ENCODE results near the gene NEMP1. TPM values are rescaled to one million over a fixed set of nuclear protein-coding genes. Genes with fewer than 3 reads are reported as not detected.
A peak's percentile ranks its signal among the peaks of the same experiment; 100 is the strongest.
"Not testable (repeated sequence)": the region's sequence is repeated elsewhere in the genome, so short reads cannot be mapped to it uniquely, and the experiment has no call there.

The NEMP1 gene
- total RNA-seq, 4 donors from 2014 or later = 8.3 to 11.8 (median 10.0) TPM

DNA sequence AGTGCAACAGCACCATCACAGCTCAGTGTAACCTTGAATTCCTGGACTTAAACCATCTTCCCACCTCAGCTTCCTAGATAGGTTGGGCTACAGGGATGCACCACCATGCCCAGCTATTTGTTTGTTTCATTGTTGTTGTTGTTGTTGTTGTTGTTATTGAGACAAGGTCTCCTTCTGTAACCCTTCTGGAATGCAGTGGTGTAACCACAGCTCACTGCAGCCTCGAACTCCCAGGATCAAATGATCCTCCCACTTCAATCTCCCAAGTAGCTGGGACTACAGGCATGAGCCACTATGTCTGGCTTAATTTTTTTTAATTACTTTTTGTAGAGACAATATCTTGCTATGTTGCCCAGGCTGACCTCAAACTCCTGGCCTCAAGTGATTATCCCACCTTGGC, 1.2 kb upstream of the NEMP1 start:
- intact Hi-C loops (cut with DNase I) = no loop called here
- no peaks in the 10 kb centered on the region for H3K27me3 ChIP-seq
- WGBS = 57% methylated on average over 1 of the region's 1 CpG
- TF ChIP-seq POLR2A (IDR thresholded peaks at IDR 0.05; ENCODE audit: low read depth) = no peak
- no peak for TF ChIP-seq CTCF (IDR thresholded peaks at IDR 0.05)
- TF ChIP-seq EP300 (IDR thresholded peaks at IDR 0.05) = no peak
- TF ChIP-seq POLR2AphosphoS5 (IDR thresholded peaks at IDR 0.05) = no peak
- H3K27ac ChIP-seq (replicated peaks in 1 of 4) = peak overlapping the region; percentile 85 to 87 (median 85)
- H3K9me3 ChIP-seq = no peaks in the 10 kb centered on the region
- peaks cover 12 to 22% (median 19%) of the 10 kb centered on the region in 4 donors for H3K4me1 ChIP-seq
- DNase-seq (ENCODE audit: extremely low spot score) = no peak
- H3K36me3 ChIP-seq = peaks cover 0 to 7% (median 2%) of the 10 kb centered on the region in 4 donors
- no peak overlapping the region for H3K4me3 ChIP-seq

GRCh38 chr12:57073566-57074450, 4.8 kb downstream of the NEMP1 start:
- H3K36me3 ChIP-seq = peaks cover 0 to 25% (median 18%) of the 10 kb centered on the region in 4 donors
- peak overlapping the region; percentile 70 to 78 (median 76) for H3K27ac ChIP-seq (replicated peaks in 1 of 4)
- DNase-seq (ENCODE audit: extremely low spot score); intact Hi-C loops (cut with DNase I); H3K9me3 ChIP-seq; H3K27me3 ChIP-seq: not testable (repeated sequence)
- peaks cover 7 to 43% (median 40%) of the 10 kb centered on the region in 4 donors for H3K4me1 ChIP-seq
- 91% methylated on average over 6 of the region's 6 CpGs for WGBS
- peak overlapping the region in 2 of 4 donors; percentile 23 to 36 for H3K4me3 ChIP-seq

DNA sequence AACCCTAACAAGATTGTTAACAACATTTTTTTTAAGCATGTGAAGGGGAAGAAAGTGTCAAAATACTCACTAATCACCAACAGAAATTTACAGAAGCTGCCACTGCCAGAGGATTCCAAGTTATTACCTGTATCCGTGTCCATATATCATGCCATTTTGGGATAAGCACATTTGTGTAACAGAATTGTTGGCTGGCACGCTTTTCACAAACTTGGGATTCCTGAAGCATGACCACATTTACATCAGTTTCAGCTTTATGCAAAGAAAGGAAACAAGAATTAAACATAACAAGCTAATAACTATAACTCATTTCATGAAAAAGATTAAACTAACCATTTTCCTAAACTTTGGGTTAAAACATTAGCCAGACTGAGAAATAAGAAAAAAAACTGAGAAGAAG, 5.9 kb downstream of the NEMP1 start:
- H3K27me3 ChIP-seq = no peaks in the 10 kb centered on the region
- WGBS = 45% methylated on average over 2 of the region's 2 CpGs
- peaks cover 0 to 37% (median 26%) of the 10 kb centered on the region in 4 donors for H3K36me3 ChIP-seq
- intact Hi-C loops (cut with DNase I) = no loop called here
- peaks cover 1 to 37% (median 32%) of the 10 kb centered on the region in 4 donors for H3K4me1 ChIP-seq
- no peak for DNase-seq (ENCODE audit: extremely low spot score)
- peak overlapping the region in 3 of 4 donors; percentile 15 to 36 (median 23) for H3K4me3 ChIP-seq
- TF ChIP-seq POLR2A (IDR thresholded peaks at IDR 0.05; ENCODE audit: low read depth) (no peak), POLR2AphosphoS5 (IDR thresholded peaks at IDR 0.05) (peak in 1 of 2 donors; percentile 29), EP300 (IDR thresholded peaks at IDR 0.05) (no peak), CTCF (IDR thresholded peaks at IDR 0.05) (no peak)
- peak overlapping the region; percentile 70 to 78 (median 76) for H3K27ac ChIP-seq (replicated peaks in 1 of 4)
- no peaks in the 10 kb centered on the region for H3K9me3 ChIP-seq

- Histone ChIP-seq H3K27me3 (no peaks in the 10 kb centered on the region), H3K4me1 (peaks cover 0 to 31% (median 28%) of the 10 kb centered on the region in 4 donors), H3K27ac (replicated peaks in 1 of 4) (peak overlapping the region; percentile 75 to 82 (median 78)), H3K4me3 (no peak overlapping the region), H3K36me3 (peaks cover 0 to 53% (median 24%) of the 10 kb centered on the region in 4 donors), H3K9me3 (no peaks in the 10 kb centered on the region)
- TF ChIP-seq EP300 (IDR thresholded peaks at IDR 0.05) (no peak), CTCF (IDR thresholded peaks at IDR 0.05) (peak; percentile 93 to 96 (median 93)), POLR2AphosphoS5 (IDR thresholded peaks at IDR 0.05) (peak; percentile 64 to 75), POLR2A (IDR thresholded peaks at IDR 0.05; ENCODE audit: low read depth) (no peak)
- no peak for DNase-seq (ENCODE audit: extremely low spot score)
- 13% methylated on average over 3 of the region's 3 CpGs for WGBS
- intact Hi-C loops (cut with DNase I) = loop anchor here (1.0 to 2.0 kb wide), 2 partner anchors 43 to 113 kb away; no protein-coding TSS in a partner anchor
Observed at GRCh38 chr12:57069523-57069922, 9.1 kb downstream of the NEMP1 start.

GRCh38 chr12:57066245-57066644, 12.3 kb downstream of the NEMP1 start:
- Histone ChIP-seq H3K4me3 (no peak overlapping the region), H3K27ac (replicated peaks in 1 of 4) (no peak overlapping the region), H3K4me1 (peaks cover 0 to 11% (median 11%) of the 10 kb centered on the region in 4 donors), H3K9me3 (no peaks in the 10 kb centered on the region), H3K27me3 (no peaks in the 10 kb centered on the region), H3K36me3 (peaks cover 0 to 64% (median 17%) of the 10 kb centered on the region in 4 donors)
- 81% methylated on average over 2 of the region's 2 CpGs for WGBS
- no peak for DNase-seq (ENCODE audit: extremely low spot score)
- no peak for TF ChIP-seq POLR2A (IDR thresholded peaks at IDR 0.05; ENCODE audit: low read depth)
- no peak for TF ChIP-seq POLR2AphosphoS5 (IDR thresholded peaks at IDR 0.05)
- TF ChIP-seq CTCF (IDR thresholded peaks at IDR 0.05) = no peak
- TF ChIP-seq EP300 (IDR thresholded peaks at IDR 0.05) = no peak
- intact Hi-C loops (cut with DNase I) = no loop called here

Data from esophagus muscularis mucosa (tissue), 4 donors.